ENCODE measurements around the gene IL20.

The IL20 gene, protein sequence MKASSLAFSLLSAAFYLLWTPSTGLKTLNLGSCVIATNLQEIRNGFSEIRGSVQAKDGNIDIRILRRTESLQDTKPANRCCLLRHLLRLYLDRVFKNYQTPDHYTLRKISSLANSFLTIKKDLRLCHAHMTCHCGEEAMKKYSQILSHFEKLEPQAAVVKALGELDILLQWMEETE

DNA sequence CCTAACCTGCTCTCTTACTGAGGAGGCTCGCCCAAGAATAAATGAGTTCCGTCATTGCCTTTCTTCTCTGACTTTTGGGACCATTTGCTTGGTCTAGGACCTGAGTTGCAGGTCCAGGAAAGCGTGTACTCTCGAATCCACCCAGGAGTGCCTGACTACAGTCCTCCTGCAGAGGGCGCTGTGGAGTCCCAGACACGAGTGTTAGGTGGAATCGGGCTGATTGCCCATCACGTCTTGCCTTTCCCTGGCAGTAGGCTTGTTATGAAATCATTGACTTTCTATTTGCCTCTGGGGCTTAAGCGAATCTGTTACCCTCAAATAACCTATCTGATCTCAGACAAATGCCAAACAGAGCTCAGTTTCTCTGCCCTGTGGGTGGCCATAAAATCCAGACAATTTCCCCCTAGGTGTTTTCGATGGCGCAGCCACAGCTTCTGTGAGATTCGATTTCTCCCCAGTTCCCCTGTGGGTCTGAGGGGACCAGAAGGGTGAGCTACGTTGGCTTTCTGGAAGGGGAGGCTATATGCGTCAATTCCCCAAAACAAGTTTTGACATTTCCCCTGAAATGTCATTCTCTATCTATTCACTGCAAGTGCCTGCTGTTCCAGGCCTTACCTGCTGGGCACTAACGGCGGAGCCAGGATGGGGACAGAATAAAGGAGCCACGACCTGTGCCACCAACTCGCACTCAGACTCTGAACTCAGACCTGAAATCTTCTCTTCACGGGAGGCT is at the start of gene IL20:
Gene IL20, plus strand, starts transcription at position 685 of the 733 bp plus-strand sequence. CDS start 230 bp downstream, outside the sequence.
- DNase-seq, result peak; percentile 66

DNA sequence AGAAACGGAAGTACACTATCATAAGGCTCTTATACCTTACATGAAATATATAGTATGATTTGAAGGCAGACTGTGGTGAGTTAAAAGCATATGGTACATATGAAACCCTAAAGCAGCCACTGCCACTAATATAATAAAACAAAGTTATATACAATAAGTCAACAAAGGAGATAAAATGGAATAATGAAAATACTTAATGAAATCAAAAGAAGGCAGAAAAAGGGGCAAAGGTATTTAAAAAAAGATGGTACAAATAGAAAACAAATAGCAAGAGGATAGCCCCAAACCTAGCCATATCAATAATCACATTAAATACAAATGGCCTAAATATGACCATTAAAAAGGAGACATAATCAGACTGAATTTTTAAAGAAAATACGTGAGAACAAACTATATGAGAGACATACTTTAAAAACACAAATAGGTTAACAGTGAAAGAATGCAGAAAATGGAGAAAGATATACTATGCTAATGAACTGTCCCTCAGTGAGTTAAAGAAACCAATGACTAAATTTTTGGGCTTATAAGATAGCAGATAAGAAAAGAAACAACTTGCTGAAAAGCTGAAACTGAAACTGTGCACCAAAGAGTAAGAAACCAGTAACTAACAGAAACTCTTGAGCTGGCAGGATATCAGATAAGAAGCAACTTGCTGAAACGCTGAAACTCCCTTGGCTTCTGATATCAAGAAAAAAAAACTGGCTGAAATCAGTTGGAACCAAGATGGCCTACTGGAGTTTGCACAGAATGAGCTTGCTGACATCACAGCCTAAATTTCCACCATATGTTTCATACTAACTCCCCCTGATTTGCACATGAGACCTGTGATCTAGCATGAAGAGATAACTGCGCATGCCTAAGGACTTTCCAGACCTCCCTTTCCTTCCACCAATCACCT is 48.8 kb upstream of the IL20 start:
- no peak for DNase-seq

DNA sequence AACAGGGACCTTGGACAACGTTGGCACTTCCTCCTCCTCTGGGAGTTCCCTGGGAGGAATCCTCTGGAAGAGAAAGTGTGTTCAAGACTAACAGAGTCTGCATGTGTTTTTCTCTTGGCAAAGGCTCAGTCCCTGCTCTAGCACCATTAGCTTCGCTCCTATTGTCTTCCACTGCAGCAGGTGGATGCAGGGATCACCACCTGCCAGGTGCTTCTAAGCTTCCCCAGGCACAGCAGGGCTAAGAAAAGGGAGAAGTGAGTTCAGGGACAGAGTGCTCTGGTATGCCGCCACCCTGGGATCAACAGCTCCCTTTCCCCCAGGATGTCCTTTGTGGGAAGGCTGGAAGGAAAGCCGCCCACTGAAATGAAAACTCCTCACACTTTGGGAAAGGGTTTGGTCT is 43.9 kb upstream of the IL20 start:
- DNase-seq, result peak; percentile 34

DNA sequence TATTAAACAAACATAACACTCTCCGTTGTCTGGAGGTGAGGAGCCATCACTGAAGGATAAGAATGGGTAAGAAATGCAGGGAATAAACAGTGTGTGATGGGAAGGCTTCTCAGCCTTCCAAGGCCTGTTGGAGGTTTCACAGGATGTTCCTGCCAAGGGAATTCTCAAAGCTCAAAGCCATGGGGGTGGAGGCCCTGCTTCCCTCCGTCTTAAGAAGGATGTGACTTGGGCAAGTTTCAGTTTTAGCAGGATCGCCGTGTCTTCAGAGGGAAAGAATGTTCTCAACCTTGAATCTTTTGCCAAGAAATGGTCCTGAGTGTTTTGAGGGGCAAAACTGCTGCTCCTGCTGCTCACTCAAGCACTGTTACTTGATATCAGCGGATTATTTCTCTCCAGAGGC is 41.7 kb upstream of the IL20 start:
- no peak for DNase-seq

DNA sequence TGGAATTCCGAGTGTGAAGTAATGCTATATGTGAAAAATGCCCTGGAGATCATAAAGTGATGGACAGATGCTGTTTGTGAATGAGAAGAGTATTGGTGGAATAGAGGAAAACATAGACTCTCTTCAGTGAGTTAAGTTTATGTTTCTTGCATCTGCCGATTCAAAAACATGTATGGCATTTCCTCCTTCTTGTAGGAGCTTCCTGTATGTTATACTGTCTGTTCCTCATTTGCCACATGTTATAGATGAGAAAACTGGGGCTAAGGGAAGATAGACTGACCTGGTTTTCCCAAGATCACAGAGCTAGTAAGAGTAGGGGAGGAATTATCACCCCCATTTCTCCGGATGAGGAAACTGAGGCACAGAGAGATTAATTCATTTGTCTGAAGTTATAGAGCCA is 41.1 kb upstream of the IL20 start:
- DNase-seq, result no peak

DNA sequence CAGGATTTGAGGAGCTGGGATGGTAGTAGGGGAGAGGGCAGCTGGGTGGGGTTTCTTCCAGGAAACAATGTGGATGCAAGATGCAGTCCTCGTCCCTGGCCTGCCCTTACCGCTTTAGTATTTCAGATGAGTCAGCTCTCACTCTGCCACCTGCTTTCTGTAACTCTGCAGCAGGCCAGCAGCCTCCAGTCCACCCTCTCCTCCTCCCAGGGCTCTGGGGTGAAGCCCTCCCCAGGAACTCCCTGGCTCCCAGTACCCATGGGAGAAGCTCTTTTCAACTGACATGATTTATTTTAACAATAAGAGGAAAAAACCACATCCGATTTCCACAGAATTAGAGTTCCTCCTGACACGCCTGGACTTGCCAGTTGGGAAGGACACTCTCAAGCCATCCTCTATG is 39.0 kb upstream of the IL20 start:
- DNase-seq, result no peak

DNA sequence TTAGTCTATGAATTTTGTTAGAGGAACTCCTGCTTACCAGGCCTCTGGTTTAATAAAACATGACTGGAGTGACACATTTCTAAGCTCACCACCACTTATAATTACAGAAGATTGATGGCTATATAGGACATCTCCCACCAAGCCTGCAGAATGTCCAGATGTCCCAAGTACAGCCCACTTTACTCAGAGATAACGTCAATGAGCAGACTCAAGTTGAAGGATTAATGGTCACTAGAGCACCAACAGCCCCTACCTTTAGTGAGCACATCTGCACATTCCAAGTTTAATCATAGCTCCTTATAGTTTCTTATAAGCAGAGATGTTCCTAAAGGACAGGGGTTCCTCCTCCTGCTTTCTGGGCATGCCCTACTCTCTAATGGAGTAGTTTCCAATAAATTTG is 37.4 kb upstream of the IL20 start:
- no peak for DNase-seq

DNA sequence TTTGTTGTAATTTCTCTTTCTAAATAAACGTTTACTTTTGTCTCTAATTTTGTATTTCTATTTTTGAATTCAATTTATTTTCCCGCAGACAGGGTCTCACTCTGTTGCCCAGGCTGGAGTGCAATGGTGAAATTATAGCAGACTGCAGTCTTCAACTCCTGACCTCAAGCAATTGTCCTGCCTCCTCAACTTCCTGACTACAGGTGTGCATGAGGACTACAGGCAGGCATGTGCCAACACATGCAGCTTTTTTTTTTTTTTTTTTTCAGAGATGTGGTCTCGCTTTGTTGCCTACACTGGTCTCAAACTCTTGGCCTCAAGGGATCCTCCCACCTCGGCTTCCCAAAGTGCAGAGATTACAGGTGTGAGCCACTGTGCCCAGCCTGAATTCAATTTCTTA is 36.7 kb upstream of the IL20 start:
- DNase-seq, result no peak

DNA sequence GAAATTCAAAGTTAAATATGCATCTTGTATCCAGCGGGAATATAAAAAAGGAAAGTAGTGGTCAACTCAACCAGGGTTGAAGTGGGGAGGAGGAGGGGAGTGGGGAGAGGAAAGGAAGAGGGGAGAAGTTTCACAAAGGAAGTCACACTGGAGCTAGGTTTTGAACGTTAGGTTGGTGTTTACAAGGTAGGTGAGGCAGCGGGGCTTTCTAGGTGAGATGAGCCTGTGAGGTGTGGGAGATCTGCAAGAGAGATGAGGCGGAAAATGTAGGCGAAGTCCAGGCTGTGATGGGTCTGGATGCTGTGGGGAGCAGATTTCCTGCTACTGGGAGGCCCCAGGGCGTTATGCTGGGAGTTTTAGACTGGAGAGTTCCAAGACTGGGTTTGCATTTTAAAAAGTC is 36.1 kb upstream of the IL20 start:
- DNase-seq, result no peak

DNA sequence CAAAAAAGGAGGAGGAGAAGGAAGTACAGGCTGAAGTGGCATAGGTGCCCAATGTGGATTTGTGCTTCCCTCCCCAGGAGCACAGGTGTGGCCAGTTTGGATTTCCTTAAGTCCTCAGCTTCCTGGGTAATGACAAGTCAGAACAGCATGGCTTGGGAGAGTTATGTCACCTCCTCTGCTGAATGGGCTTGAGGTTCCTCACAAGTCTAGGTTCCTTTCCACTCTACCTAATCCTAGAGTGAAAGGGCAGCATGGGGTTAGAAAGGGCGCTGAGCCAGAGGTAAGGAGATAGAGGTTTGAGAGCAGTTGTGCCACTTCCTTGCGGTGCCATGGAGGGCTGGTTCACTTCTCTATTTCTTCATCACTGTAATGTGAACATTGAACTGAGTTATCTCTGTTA is 35.5 kb upstream of the IL20 start:
- DNase-seq, result no peak

DNA sequence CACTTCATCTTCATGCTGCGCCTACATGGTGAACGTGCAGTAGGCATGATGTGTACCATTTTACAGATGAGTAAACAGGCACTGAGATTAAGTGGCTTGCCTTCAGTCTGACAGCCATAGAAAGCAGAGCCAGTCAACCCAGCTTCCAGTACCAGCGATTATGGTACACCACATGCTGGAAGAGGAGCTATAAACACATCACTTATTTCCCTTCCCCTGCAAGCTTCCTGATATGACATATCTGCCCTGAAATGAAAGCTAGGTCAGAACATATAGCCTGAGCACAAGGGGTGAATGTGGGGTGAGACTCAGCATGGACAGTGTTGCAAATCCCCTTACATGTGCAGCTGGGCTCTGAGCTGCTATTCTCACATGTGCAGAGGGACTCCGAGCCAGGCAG is 33.8 kb upstream of the IL20 start:
- DNase-seq, result no peak

DNA sequence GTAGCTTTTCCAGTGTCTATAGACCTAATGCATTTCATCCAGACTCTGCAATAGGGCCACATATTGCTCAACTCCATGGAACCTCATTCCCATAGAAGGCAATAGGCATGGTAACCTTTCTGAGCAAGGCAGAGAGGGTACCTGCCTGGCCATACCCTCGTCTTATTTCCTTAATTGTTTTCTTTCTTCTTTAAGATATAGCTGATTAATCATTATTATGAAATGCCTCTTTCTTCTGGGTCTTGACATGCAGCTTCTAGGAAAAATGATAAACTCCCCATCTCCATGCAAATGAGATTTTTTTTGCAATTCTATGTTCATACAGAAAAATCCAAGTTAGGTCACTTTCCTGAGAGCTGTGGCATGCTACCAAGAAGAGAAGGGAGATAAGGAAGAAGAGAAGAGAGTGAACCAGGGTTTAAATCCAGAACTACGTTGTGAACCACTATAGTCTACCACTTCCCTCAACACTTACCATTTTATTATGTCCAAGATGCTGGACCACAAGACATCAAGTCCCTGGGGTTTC is 33.0 kb upstream of the IL20 start:
- DNase-seq, result no peak

DNA sequence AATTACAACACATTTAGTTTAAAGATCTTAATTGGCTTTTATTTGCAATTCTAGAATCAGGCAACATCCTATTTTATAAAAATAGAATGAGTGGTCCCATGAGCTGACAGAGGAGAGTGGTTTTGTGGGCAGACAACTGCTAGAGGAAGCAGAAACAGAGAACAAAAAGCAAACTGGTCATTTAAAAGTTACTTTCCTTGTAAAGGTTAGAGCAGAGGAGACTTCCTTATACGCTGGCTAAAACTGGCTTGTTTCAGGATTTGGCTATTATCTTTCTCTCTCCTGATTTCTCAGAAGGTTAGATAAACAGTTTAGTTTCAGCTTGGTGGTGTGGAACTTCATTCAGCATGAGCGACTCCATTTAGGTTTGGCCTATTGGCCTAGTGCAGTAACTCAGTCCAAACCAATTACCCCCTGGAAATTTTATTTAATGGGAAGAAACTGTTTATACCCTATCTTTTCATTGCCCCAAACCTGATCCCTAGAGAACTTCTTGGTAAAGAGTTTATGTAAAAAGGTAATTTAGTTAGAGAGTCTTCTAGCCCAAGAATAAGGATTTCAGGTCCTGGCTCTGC is 32.2 kb upstream of the IL20 start:
- DNase-seq, result no peak

DNA sequence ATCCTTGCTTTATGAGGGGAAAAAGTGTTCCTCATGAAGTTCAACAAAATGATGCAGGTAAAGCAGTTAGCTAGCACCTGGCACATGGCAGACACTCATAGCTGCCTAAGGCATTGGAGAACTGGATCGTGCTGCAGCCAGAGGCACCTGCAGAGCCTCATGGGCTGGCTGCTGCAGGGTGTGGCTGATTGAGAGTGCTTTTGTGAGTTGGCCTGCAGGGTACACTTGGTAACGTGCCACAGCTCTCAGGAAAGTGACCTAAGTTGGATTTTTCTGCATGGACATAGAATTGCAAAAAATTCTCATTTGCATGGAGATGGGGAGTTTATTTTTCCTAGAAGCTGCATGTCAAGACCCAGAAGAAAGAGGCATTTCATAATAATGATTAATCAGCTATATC is 31.6 kb upstream of the IL20 start:
- DNase-seq, result no peak

DNA sequence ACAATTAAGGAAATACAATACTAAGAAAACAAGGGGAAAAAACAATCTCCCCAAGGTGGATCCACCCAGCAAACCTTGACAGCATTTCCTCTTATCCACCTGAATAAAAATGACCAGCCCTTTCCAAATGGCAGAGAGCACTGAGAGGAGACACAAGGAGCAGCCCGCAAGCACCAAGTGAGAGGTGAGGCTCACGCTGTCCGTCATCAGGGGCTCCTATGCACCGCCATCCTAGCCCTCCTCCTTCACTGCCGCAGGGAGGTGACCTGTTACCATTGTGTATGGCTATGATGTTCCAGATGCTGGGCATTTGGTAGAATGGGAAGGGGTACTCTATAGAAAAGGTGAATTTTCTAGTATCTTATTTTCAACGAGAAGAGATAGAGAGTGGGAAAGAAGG is 31.2 kb upstream of the IL20 start:
- DNase-seq, result no peak

DNA sequence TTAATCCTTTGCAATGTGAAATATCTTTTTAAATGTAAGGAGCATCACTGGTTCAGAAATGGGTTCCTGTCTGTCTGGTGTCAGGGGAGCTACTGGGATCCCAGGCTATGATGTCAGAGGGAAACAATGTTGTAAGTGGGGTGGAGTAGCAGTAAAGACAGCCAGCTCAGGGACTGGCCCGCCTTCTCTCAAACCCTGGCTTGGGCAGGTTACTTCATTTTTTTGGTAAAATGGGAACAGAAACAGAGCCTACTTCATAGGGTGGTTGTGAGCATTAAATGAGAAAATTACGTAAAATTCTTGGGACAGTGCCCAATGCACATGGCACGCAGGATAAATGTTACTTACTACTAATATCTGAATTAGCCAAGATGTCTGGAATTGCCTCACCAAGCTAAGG is 30.7 kb upstream of the IL20 start:
- DNase-seq, result no peak

DNA sequence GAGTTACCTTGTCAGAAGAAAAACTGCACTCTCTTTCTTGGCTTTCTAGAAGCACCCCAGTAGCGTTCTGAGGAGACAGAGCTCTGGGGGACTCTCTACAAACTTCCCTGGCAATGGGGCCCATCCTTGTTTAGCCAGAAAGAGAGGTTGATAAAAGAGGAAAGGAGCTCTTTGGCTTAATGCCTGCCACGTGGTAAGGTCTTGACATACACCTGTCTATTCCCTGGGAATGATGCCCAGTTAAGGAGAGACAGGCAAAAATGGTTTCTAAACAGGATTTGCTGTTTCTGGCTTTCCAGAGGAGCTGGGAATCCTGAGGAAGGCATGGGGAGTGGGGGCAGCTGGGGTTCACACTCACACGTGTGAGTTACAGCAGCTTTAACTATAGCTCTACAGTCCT is 30.2 kb upstream of the IL20 start:
- DNase-seq, result no peak

DNA sequence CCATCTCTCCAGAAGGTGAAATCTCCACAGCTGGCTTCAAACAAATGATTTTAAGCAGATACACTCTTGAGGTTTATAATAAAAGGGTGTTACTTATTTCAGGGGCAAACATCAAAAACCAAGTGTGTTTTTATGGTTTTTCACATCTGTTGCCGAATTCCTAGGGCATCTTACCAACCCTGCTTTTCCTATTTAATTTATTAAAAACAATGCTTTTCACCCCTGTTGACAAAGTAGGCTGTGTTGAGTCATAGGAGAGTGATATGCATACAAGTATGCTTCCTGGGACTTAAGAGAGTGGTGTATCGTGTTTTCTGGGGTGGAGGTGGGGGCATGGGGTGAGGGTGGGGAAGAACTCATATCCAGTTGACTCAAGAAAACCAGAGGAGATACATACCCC is 29.3 kb upstream of the IL20 start:
- no peak for DNase-seq

DNA sequence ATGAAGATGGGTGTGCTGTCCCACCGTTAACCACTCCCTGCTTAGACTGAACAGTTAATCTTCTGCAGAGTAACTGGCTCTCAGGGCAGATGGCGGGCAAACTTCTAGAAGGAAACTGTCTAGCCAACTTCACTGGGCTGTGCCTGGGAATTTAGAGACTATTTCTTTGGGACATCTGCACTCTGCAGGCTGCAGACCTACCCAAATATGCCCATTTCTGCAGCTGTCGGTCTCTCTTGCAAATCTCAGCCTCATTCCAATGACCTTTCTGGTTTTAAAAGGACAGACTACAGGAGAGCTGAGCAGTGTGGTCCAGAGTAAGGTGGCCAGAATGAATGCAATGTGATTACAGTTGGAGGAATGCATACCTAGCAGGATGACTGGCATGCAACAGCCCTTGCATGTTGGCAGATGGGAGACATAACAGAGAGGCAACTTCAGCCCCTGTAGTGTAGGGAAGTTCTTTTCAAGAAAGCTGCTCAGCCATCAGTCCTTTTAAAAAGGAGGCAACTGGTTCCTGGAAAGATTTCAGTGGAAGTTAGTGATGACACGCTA is 26.3 kb upstream of the IL20 start:
- DNase-seq, result no peak

DNA sequence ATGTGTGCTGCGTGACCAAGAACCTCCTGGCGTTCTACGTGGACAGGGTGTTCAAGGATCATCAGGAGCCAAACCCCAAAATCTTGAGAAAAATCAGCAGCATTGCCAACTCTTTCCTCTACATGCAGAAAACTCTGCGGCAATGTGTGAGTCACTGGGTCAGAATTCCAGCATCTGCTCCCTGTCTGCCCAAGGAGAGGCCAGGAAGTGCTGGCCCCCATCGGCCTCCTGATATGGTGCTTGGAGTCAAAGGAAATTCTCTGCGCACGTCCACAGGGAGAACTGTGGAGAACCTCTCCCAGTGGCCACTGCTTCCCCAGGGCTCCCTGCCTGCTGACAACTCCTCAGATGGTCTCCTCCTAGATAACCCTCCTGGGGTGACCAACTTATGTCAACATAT is 25.6 kb upstream of the IL20 start:
- DNase-seq, result no peak

DNA sequence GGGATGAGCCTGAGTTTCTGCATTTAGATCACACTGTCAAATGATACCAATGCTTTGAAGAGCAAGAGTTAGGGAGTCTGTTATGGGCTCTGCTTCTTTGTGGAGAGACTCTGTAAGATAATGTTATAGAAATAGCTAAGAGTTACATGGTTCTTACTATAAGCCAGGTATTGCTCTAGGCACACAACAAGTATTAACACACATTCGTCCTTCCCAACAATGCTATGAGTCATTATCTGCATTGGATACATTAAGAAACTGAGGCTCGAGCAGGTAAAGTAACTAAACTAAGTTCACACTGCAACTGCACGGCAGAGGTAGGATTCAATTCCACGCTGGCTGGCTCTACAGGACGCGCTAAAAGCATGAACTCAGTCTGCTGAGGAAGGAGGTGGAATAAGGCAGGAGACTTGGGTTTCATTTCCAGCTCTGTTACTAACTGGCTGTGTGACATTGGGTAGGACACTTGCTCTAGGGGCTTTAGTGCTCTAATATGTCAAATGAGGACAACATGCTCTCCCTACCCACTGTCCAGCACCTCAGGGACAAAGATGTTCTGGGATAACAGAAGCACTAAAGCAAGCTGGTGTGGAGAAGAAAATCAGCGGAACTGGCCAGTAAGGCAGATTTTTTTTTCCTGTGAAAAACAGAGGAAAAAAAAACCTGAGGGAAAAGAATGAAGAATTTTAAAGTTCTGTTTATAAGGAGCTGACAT is 23.7 kb upstream of the IL20 start:
- DNase-seq, result no peak

DNA sequence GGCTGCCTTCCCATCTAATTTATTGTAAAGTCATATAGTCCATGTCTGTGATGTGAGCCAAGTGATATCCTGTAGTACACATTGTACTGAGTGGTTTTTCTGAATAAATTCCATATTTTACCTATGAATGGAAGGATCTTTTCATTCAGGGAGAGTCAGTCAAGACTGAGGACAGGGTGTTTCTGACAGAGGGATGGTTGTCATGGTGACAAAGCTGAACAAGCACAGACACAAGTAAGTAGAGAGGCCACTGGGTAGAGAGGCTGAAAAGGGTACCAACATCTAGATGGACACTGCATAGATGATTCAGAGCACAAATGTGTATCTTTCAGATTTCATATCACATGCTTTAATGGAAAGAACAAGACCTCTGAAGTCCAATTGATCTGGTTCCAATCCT is 22.6 kb upstream of the IL20 start:
- no peak for DNase-seq
